CD14-positive monocyte (primary cell): ENCODE results near the gene CIAO2A. TPM values are rescaled to one million over a fixed set of nuclear protein-coding genes. Genes with fewer than 3 reads are reported as not detected.
A peak's percentile ranks its signal among the peaks of the same experiment; 100 is the strongest.

Experiments used
- DNase-seq, 3 donors: peaks; one replicate each; pipeline ENCODE4 v3.0.0-alpha.2; 2011 to 2022
- H2AFZ ChIP-seq: 2 replicates; pipeline ENCODE4 v1.6.0; 2012; ENCODE audit warnings: mild to moderate bottlenecking, low read depth, low read length, inconsistent platforms; ENCODE audit not compliant: insufficient read depth, poor library complexity, severe bottlenecking
- H3K27ac ChIP-seq, 2 donors: 1 replicate in 1 of 2; 2 replicates in 1 of 2; pipeline ENCODE4 v1.5.1; 2012 to 2013; ENCODE audit warnings: low read length in 2 of 2, control low read depth in 1 of 2, inconsistent platforms in 1 of 2, low read depth in 1 of 2, mild to moderate bottlenecking in 1 of 2
- H3K27me3 ChIP-seq, 2 donors: one replicate each; pipeline versions ENCODE4 v1.6.0 to v1.6.1; 2011 to 2013; ENCODE audit warnings: low read length in 2 of 2; ENCODE audit not compliant: control insufficient read depth in 2 of 2, insufficient read depth in 2 of 2
- H3K36me3 ChIP-seq, 2 donors: replicated peaks in 1 of 2; 1 replicate in 1 of 2; 2 replicates in 1 of 2; pipeline versions ENCODE4 v1.5.1 to v1.6.1; 2012 to 2013; ENCODE audit warnings: low read length in 2 of 2, control low read depth in 1 of 2, inconsistent platforms in 1 of 2, mild to moderate bottlenecking in 1 of 2; ENCODE audit not compliant: insufficient read depth in 2 of 2, control insufficient read depth in 1 of 2
- H3K4me1 ChIP-seq, 2 donors: 1 replicate in 1 of 2; 2 replicates in 1 of 2; pipeline versions ENCODE4 v1.5.1 to v1.6.1; 2012 to 2013; ENCODE audit warnings: low read length in 2 of 2, control low read depth in 1 of 2, inconsistent platforms in 1 of 2, mild to moderate bottlenecking in 1 of 2, moderate library complexity in 1 of 2; ENCODE audit not compliant: insufficient read depth in 2 of 2, control insufficient read depth in 1 of 2
- H3K4me2 ChIP-seq: replicated peaks from 2 replicates; pipeline ENCODE3; 2012; ENCODE audit warnings: low read length, moderate library complexity, mild to moderate bottlenecking; ENCODE audit not compliant: poor library complexity, severe bottlenecking; ENCODE audit errors: extremely low read depth
- H3K4me3 ChIP-seq, 3 experiments: fragments of 200-600 bp in 1 of 3; sonication (generic) in 1 of 3; replicated peaks in 1 of 3; 1 replicate in 2 of 3; 2 replicates in 1 of 3; pipeline ENCODE4 v1.5.1; 2011 to 2013; ENCODE audit warnings: low read length in 3 of 3, mild to moderate bottlenecking in 3 of 3, control low read depth in 2 of 3, low read depth in 2 of 3, inconsistent platforms in 1 of 3, moderate library complexity in 1 of 3
- H3K79me2 ChIP-seq: 2 replicates; pipeline ENCODE4 v1.6.0; 2012; ENCODE audit warnings: mild to moderate bottlenecking, control low read depth, inconsistent platforms, low read length, moderate library complexity; ENCODE audit not compliant: insufficient read depth
- H3K9ac ChIP-seq: 2 replicates; pipeline ENCODE4 v1.6.0; 2017; ENCODE audit warnings: low read length, mild to moderate bottlenecking; ENCODE audit not compliant: insufficient read depth, poor library complexity, severe bottlenecking
- H3K9me3 ChIP-seq, 2 donors: replicated peaks in 1 of 2; 1 replicate in 1 of 2; 2 replicates in 1 of 2; pipeline versions ENCODE4 v1.5.1 to v1.6.1; 2012 to 2013; ENCODE audit warnings: low read length in 2 of 2, control low read depth in 1 of 2; ENCODE audit not compliant: control insufficient read depth in 1 of 2, insufficient read depth in 1 of 2
- H4K20me1 ChIP-seq: 2 replicates; pipeline ENCODE4 v1.6.0; 2012; ENCODE audit warnings: mild to moderate bottlenecking, low read length, control low read depth, moderate library complexity; ENCODE audit not compliant: insufficient read depth
- H3K27ac Mint-ChIP-seq, 7 donors: one replicate each; pipeline ENCODE4 v1.8.0; 2020; ENCODE audit warnings: mild to moderate bottlenecking in 7 of 7, mixed read lengths in 7 of 7, moderate library complexity in 6 of 7, inconsistent platforms in 2 of 7
- H3K27me3 Mint-ChIP-seq, 3 donors: one replicate each; pipeline ENCODE4 v1.8.0; 2021 to 2022; ENCODE audit warnings: low read depth in 3 of 3, mild to moderate bottlenecking in 3 of 3, mixed read lengths in 3 of 3, moderate library complexity in 3 of 3, inconsistent platforms in 1 of 3
- H3K36me3 Mint-ChIP-seq, 2 donors: one replicate each; pipeline ENCODE4 v1.8.0; 2020; ENCODE audit warnings: mixed read lengths in 2 of 2, inconsistent platforms in 1 of 2, mild to moderate bottlenecking in 1 of 2
- H3K4me1 Mint-ChIP-seq: one replicate; pipeline ENCODE4 v1.8.0; 2020; ENCODE audit warnings: mild to moderate bottlenecking, mixed read lengths
- H3K4me3 Mint-ChIP-seq, 2 donors: one replicate each; pipeline ENCODE4 v1.8.0; 2020; ENCODE audit warnings: mild to moderate bottlenecking in 2 of 2, mixed read lengths in 2 of 2, moderate library complexity in 1 of 2
- H3K9me3 Mint-ChIP-seq, 7 donors: one replicate each; pipeline ENCODE4 v1.8.0; 2020 to 2022; ENCODE audit warnings: mixed read lengths in 7 of 7, mild to moderate bottlenecking in 6 of 7, moderate library complexity in 6 of 7, inconsistent platforms in 2 of 7
- CTCF ChIP-seq: fragments of 200-600 bp; IDR thresholded peaks from one replicate; pipeline ENCODE4 v1.8.0; 2022; ENCODE audit warnings: antibody characterized with exemption, mild to moderate bottlenecking
- WGBS: methylation state at CpG from one replicate; pipeline ENCODE4 v1.1.5; 2013; ENCODE audit warnings: missing lambda C conversion rate; ENCODE audit not compliant: insufficient coverage; 5-methylcytosine and 5-hydroxymethylcytosine counted together
- intact Hi-C, 2 donors: fragments of 100-400 bp; cut with micrococcal nuclease; formaldehyde crosslinking; loops; one replicate each; pipeline versions ENCODE4 v1.15.0 to v1.15.1; 2023
- polyA plus RNA-seq, 3 donors: library from polyadenylated mRNA; depleted of rRNA in 1 of 3; unstranded in 2 of 3; stranded (reverse) in 1 of 3; fragments of 300-500 nt in 2 of 3; fragments of >200 nt in 1 of 3; fragmentation: Illumina TruSeq in 2 of 3; gene quantifications; 1 replicate in 2 of 3; 2 replicates in 1 of 3; pipeline ENCODE4 v1.2.3, GENCODE V29; 2012 to 2021

CIAO2A gene
- polyA plus RNA-seq, 3 donors: 98.2 to 265 (median 261) TPM

- H3K27ac Mint-ChIP-seq: peak overlapping the region in 3 of 7 donors; percentile 13 to 63 (median 31)
- peak overlapping the region in 1 of 2 donors; percentile 0 for H3K27ac ChIP-seq
Measured at GRCh38 chr15:64102497-64102896, 8.9 kb upstream of the CIAO2A start.

GRCh38 chr15:64100958-64101357 lies 7.3 kb upstream of the CIAO2A start:
- no CpG with 5 or more reads among the region's 2 CpGs for WGBS
- peak overlapping the region in 1 of 3 experiments; percentile 13 for H3K4me3 ChIP-seq
- peaks cover 0 to 2% of the 10 kb centered on the region in 2 donors for H3K36me3 ChIP-seq
- Mint-ChIP-seq H3K4me3 (no peak overlapping the region), H3K4me1 (peaks cover 58% of the 10 kb centered on the region), H3K36me3 (peaks cover 4 to 16% of the 10 kb centered on the region in 2 donors), H3K27me3 (no peaks in the 10 kb centered on the region), H3K27ac (peak overlapping the region; percentile 86 to 95 (median 93)), H3K9me3 (no peaks in the 10 kb centered on the region)
- peaks cover 100% of the 10 kb centered on the region for H3K79me2 ChIP-seq
- H3K27me3 ChIP-seq: no peaks in the 10 kb centered on the region
- no peaks in the 10 kb centered on the region for H3K9me3 ChIP-seq
- no peak for TF ChIP-seq CTCF
- H2AFZ ChIP-seq: no peak overlapping the region
- DNase-seq: peak; percentile 65 to 82 (median 73)
- H4K20me1 ChIP-seq: peaks cover 73% of the 10 kb centered on the region
- H3K4me2 ChIP-seq: peak overlapping the region; percentile 58
- H3K4me1 ChIP-seq: peaks cover 62 to 86% of the 10 kb centered on the region in 2 donors
- intact Hi-C loops: no loop called here
- H3K9ac ChIP-seq: no peak overlapping the region
- H3K27ac ChIP-seq: peak overlapping the region; percentile 79 to 85

More at GRCh38 chr15:64102497-64102896, 8.9 kb upstream of the CIAO2A start:
- no CpG with 5 or more reads among the region's 2 CpGs for WGBS
- intact Hi-C loops: no loop called here
- H3K4me3 Mint-ChIP-seq: no peak overlapping the region
- Histone ChIP-seq H2AFZ (no peak overlapping the region), H3K27me3 (no peaks in the 10 kb centered on the region), H3K9me3 (no peaks in the 10 kb centered on the region), H3K36me3 (peaks cover 2 to 5% of the 10 kb centered on the region in 2 donors), H3K4me1 (peaks cover 56 to 79% of the 10 kb centered on the region in 2 donors), H3K4me3 (no peak overlapping the region), H4K20me1 (peaks cover 75% of the 10 kb centered on the region), H3K4me2 (no peak overlapping the region), H3K9ac (no peak overlapping the region), H3K79me2 (peaks cover 100% of the 10 kb centered on the region)
- DNase-seq: no peak
- no peak for TF ChIP-seq CTCF
- peaks cover 61% of the 10 kb centered on the region for H3K4me1 Mint-ChIP-seq
- H3K9me3 Mint-ChIP-seq: no peaks in the 10 kb centered on the region
- H3K27me3 Mint-ChIP-seq: no peaks in the 10 kb centered on the region
- H3K36me3 Mint-ChIP-seq: peaks cover 7 to 16% of the 10 kb centered on the region in 2 donors
